ENCODE measurements around the gene KLHL5. TPM values are rescaled to one million over a fixed set of nuclear protein-coding genes. Genes with fewer than 3 reads are reported as not detected.

Gene KLHL5
- total RNA-seq, 1 donor from 2014 or later: 34.0 TPM

GRCh38 chr4:39023059-39023458 is 39.0 kb upstream of the KLHL5 start:
- DNase-seq: no peak
- Histone ChIP-seq H3K36me3 (no peaks in the 10 kb centered on the region), H3K27ac (no peak overlapping the region), H3K4me3 (no peak overlapping the region), H3K27me3 (no peaks in the 10 kb centered on the region), H3K4me1 (no peaks in the 10 kb centered on the region), H3K9me3 (no peaks in the 10 kb centered on the region)
- no peak for TF ChIP-seq CTCF (IDR thresholded peaks at IDR 0.05)
- no peak for ATAC-seq
- intact Hi-C loops (cut with DNase I): no loop called here

- no peaks in the 10 kb centered on the region for H3K27me3 ChIP-seq
- no peaks in the 10 kb centered on the region for H3K36me3 ChIP-seq
- ATAC-seq (no peak), DNase-seq (no peak)
- H3K4me1 ChIP-seq: no peaks in the 10 kb centered on the region
- no peak for TF ChIP-seq CTCF (IDR thresholded peaks at IDR 0.05)
- H3K4me3 ChIP-seq: no peak overlapping the region
- H3K9me3 ChIP-seq: no peaks in the 10 kb centered on the region
- H3K27ac ChIP-seq: no peak overlapping the region
- intact Hi-C loops (cut with DNase I): no loop called here
Measured at GRCh38 chr4:39024311-39024865, 37.6 kb upstream of the KLHL5 start.

GRCh38 chr4:39025552-39026085 is 36.4 kb upstream of the KLHL5 start:
- Histone ChIP-seq H3K4me1 (no peaks in the 10 kb centered on the region), H3K27me3 (no peaks in the 10 kb centered on the region), H3K9me3 (no peaks in the 10 kb centered on the region), H3K4me3 (no peak overlapping the region), H3K27ac (no peak overlapping the region), H3K36me3 (no peaks in the 10 kb centered on the region)
- no peak for ATAC-seq
- intact Hi-C loops (cut with DNase I): no loop called here
- TF ChIP-seq CTCF (IDR thresholded peaks at IDR 0.05): no peak
- DNase-seq: no peak

GRCh38 chr4:39026096-39026495 is 35.9 kb upstream of the KLHL5 start:
- H3K36me3 ChIP-seq: no peaks in the 10 kb centered on the region
- intact Hi-C loops (cut with DNase I): no loop called here

GRCh38 chr4:39029752-39030694 is 32.0 kb upstream of the KLHL5 start:
- DNase-seq (no peak), ATAC-seq (no peak)
- Histone ChIP-seq H3K4me1 (peaks cover 5% of the 10 kb centered on the region), H3K27me3 (no peaks in the 10 kb centered on the region), H3K36me3 (no peaks in the 10 kb centered on the region), H3K4me3 (no peak overlapping the region), H3K9me3 (no peaks in the 10 kb centered on the region), H3K27ac (no peak overlapping the region)
- TF ChIP-seq CTCF (IDR thresholded peaks at IDR 0.05): no peak
- intact Hi-C loops (cut with DNase I): no loop called here

More at GRCh38 chr4:39026096-39026495, 35.9 kb upstream of the KLHL5 start:
- TF ChIP-seq CTCF (IDR thresholded peaks at IDR 0.05): no peak
- ATAC-seq (no peak), DNase-seq (no peak)
- Histone ChIP-seq H3K4me1 (no peaks in the 10 kb centered on the region), H3K4me3 (no peak overlapping the region), H3K27ac (no peak overlapping the region), H3K9me3 (no peaks in the 10 kb centered on the region), H3K27me3 (no peaks in the 10 kb centered on the region)

Data from upper lobe of right lung (tissue), 1 donor.